ENCODE data around the gene SPAG7. TPM values are rescaled to one million over a fixed set of nuclear protein-coding genes. Genes with fewer than 3 reads are reported as not detected.
A peak's percentile ranks its signal among the peaks of the same experiment; 100 is the strongest.

SPAG7 gene
- total RNA-seq, 1 donor from 2014 or later, result 158 TPM

DNA sequence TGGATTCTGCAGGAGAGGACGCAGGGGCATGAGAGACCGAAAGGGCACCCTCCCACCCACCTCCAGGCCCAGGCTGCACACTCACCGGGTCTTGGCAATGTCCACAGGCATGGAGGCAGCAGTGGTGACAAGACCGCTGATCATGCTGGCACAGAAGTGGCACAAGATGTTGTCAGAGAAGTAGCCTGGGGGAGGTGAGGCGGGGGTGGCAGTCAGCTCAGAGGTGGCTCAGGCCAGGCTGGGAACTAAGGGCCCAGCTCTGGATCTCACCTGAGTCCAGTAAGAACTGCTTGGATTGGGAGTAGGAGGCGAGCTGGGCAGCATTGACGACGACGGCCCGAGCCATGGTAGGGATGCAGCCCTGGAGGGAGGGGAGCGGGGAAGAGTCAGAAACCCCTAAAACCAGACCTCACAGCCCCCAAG lies 29.5 kb downstream of the SPAG7 start:
- intact Hi-C loops (cut with micrococcal nuclease), result no loop called here
- no peak for DNase-seq
- H3K36me3 ChIP-seq, result peaks cover 44% of the 10 kb centered on the region
- peak overlapping the region; percentile 84 for H3K4me3 ChIP-seq
- peak overlapping the region; percentile 96 for H3K27ac ChIP-seq (replicated peaks)
- H3K4me1 ChIP-seq, result peaks cover 62% of the 10 kb centered on the region
- no peak for TF ChIP-seq CTCF (IDR thresholded peaks at IDR 0.05; ENCODE audit: borderline replicate concordance)
- H3K9me3 ChIP-seq (replicated peaks), result no peaks in the 10 kb centered on the region
- no peaks in the 10 kb centered on the region for H3K27me3 ChIP-seq (ENCODE audit: low read depth)

GRCh38 chr17:4937553-4937952 lies 30.1 kb downstream of the SPAG7 start:
- H3K36me3 ChIP-seq, result peaks cover 39% of the 10 kb centered on the region
- H3K27me3 ChIP-seq (ENCODE audit: low read depth), result no peaks in the 10 kb centered on the region
- intact Hi-C loops (cut with micrococcal nuclease), result no loop called here
- no peak for TF ChIP-seq CTCF (IDR thresholded peaks at IDR 0.05; ENCODE audit: borderline replicate concordance)
- H3K4me1 ChIP-seq, result peaks cover 57% of the 10 kb centered on the region
- no peak for DNase-seq
- H3K4me3 ChIP-seq, result no peak overlapping the region
- no peak overlapping the region for H3K27ac ChIP-seq (replicated peaks)
- no peaks in the 10 kb centered on the region for H3K9me3 ChIP-seq (replicated peaks)

GRCh38 chr17:4936436-4936835 lies 31.2 kb downstream of the SPAG7 start:
- peaks cover 30% of the 10 kb centered on the region for H3K36me3 ChIP-seq
- no peaks in the 10 kb centered on the region for H3K27me3 ChIP-seq (ENCODE audit: low read depth)
- TF ChIP-seq CTCF (IDR thresholded peaks at IDR 0.05; ENCODE audit: borderline replicate concordance), result no peak
- no peak overlapping the region for H3K4me3 ChIP-seq
- no peak overlapping the region for H3K27ac ChIP-seq (replicated peaks)
- H3K9me3 ChIP-seq (replicated peaks), result no peaks in the 10 kb centered on the region
- intact Hi-C loops (cut with micrococcal nuclease), result no loop called here
- no peak for DNase-seq
- H3K4me1 ChIP-seq, result peaks cover 48% of the 10 kb centered on the region

GRCh38 chr17:4935650-4936049 lies 32.0 kb downstream of the SPAG7 start:
- Histone ChIP-seq H3K4me1 (peaks cover 40% of the 10 kb centered on the region), H3K27me3 (ENCODE audit: low read depth) (no peaks in the 10 kb centered on the region), H3K4me3 (no peak overlapping the region), H3K9me3 (replicated peaks) (no peaks in the 10 kb centered on the region), H3K36me3 (peaks cover 30% of the 10 kb centered on the region), H3K27ac (replicated peaks) (no peak overlapping the region)
- intact Hi-C loops (cut with micrococcal nuclease), result no loop called here
- no peak for TF ChIP-seq CTCF (IDR thresholded peaks at IDR 0.05; ENCODE audit: borderline replicate concordance)
- DNase-seq, result no peak

GRCh38 chr17:4934173-4934979 lies 33.2 kb downstream of the SPAG7 start:
- Histone ChIP-seq H3K4me3 (no peak overlapping the region), H3K4me1 (peaks cover 31% of the 10 kb centered on the region), H3K36me3 (peaks cover 30% of the 10 kb centered on the region), H3K27me3 (ENCODE audit: low read depth) (no peaks in the 10 kb centered on the region), H3K27ac (replicated peaks) (peak overlapping the region; percentile 51), H3K9me3 (replicated peaks) (no peaks in the 10 kb centered on the region)
- intact Hi-C loops (cut with micrococcal nuclease), result no loop called here
- no peak for DNase-seq
- no peak for TF ChIP-seq CTCF (IDR thresholded peaks at IDR 0.05; ENCODE audit: borderline replicate concordance)

Measured in left ventricle myocardium inferior (tissue), 1 donor.